IPS-18c (cell line): ENCODE data around the gene FAM124A.

Source experiments
- H3K4me3 ChIP-seq: 2 replicates; pipeline ENCODE4 v1.7.0; 2013; ENCODE audit warnings: low read depth, mild to moderate bottlenecking, low read length, moderate library complexity; ENCODE audit not compliant: insufficient read depth
- H3K9me3 ChIP-seq: one replicate; pipeline ENCODE4 v1.6.1; 2013; ENCODE audit warnings: mild to moderate bottlenecking, low read length, moderate library complexity; ENCODE audit not compliant: control insufficient read depth, insufficient read depth

FAM124A gene

GRCh38 chr13:51222037-51222685 lies at the start of gene FAM124A:
Gene FAM124A (plus strand): TSS chr13:51222398. CDS start chr13:51222502, 104 bp downstream.
- Histone ChIP-seq H3K9me3 (peaks cover 3% of the 10 kb centered on the region), H3K4me3 (peak within 1 kb of the TSS; percentile 85)

- peak overlapping the region; percentile 38; the same call in 1 of the 2 replicates for H3K4me3 ChIP-seq
- H3K9me3 ChIP-seq: no peaks in the 10 kb centered on the region
These were observed 47.2 kb upstream of the FAM124A start for GRCh38 chr13:51175021-51175420.

GRCh38 chr13:51175639-51176038 lies 46.6 kb upstream of the FAM124A start:
- H3K9me3 ChIP-seq: no peaks in the 10 kb centered on the region
- H3K4me3 ChIP-seq: no peak overlapping the region

- Histone ChIP-seq H3K4me3 (no peak overlapping the region), H3K9me3 (no peaks in the 10 kb centered on the region)
These were observed 45.0 kb upstream of the FAM124A start for GRCh38 chr13:51177188-51177587.

- Histone ChIP-seq H3K4me3 (no peak overlapping the region), H3K9me3 (no peaks in the 10 kb centered on the region)
These were observed 43.6 kb upstream of the FAM124A start for GRCh38 chr13:51178456-51179074.

- no peaks in the 10 kb centered on the region for H3K9me3 ChIP-seq
These were observed 42.7 kb upstream of the FAM124A start for GRCh38 chr13:51179432-51179971.

GRCh38 chr13:51180853-51181511 lies 41.2 kb upstream of the FAM124A start:
- Histone ChIP-seq H3K9me3 (no peaks in the 10 kb centered on the region), H3K4me3 (no peak overlapping the region)

More at GRCh38 chr13:51179432-51179971, 42.7 kb upstream of the FAM124A start:
- H3K4me3 ChIP-seq: no peak overlapping the region

GRCh38 chr13:51181786-51182383 lies 40.3 kb upstream of the FAM124A start:
- no peak overlapping the region for H3K4me3 ChIP-seq
- no peaks in the 10 kb centered on the region for H3K9me3 ChIP-seq

GRCh38 chr13:51191743-51192142 lies 30.5 kb upstream of the FAM124A start:
- H3K4me3 ChIP-seq: no peak overlapping the region
- no peaks in the 10 kb centered on the region for H3K9me3 ChIP-seq

- no peaks in the 10 kb centered on the region for H3K9me3 ChIP-seq
- H3K4me3 ChIP-seq: no peak overlapping the region
These were observed 29.9 kb upstream of the FAM124A start for GRCh38 chr13:51192348-51192747.

GRCh38 chr13:51193387-51193786 lies 28.8 kb upstream of the FAM124A start:
- H3K9me3 ChIP-seq: no peaks in the 10 kb centered on the region
- H3K4me3 ChIP-seq: no peak overlapping the region

- Histone ChIP-seq H3K9me3 (no peaks in the 10 kb centered on the region), H3K4me3 (no peak overlapping the region)
These were observed 27.3 kb upstream of the FAM124A start for GRCh38 chr13:51194942-51195341.

GRCh38 chr13:51201886-51202285 lies 20.3 kb upstream of the FAM124A start:
- no peak overlapping the region for H3K4me3 ChIP-seq

GRCh38 chr13:51202477-51203046 lies 19.6 kb upstream of the FAM124A start:
- Histone ChIP-seq H3K9me3 (no peaks in the 10 kb centered on the region), H3K4me3 (no peak overlapping the region)

More at GRCh38 chr13:51201886-51202285, 20.3 kb upstream of the FAM124A start:
- no peaks in the 10 kb centered on the region for H3K9me3 ChIP-seq

- Histone ChIP-seq H3K4me3 (no peak overlapping the region), H3K9me3 (no peaks in the 10 kb centered on the region)
These were observed 15.6 kb upstream of the FAM124A start for GRCh38 chr13:51206584-51206983.

GRCh38 chr13:51207881-51208280 lies 14.3 kb upstream of the FAM124A start:
- H3K4me3 ChIP-seq: no peak overlapping the region
- no peaks in the 10 kb centered on the region for H3K9me3 ChIP-seq

GRCh38 chr13:51208716-51209115 lies 13.5 kb upstream of the FAM124A start:
- Histone ChIP-seq H3K4me3 (no peak overlapping the region), H3K9me3 (no peaks in the 10 kb centered on the region)
